Measurements from ENCODE around the gene RNF125. TPM values are rescaled to one million over a fixed set of nuclear protein-coding genes. Genes with fewer than 3 reads are reported as not detected.
"Not testable (repeated sequence)": the region's sequence is repeated elsewhere in the genome, so short reads cannot be mapped to it uniquely, and the experiment has no call there.

RNF125 gene
- polyA plus RNA-seq, 3 donors: 2.2 to 2.3 (median 2.2) TPM

DNA sequence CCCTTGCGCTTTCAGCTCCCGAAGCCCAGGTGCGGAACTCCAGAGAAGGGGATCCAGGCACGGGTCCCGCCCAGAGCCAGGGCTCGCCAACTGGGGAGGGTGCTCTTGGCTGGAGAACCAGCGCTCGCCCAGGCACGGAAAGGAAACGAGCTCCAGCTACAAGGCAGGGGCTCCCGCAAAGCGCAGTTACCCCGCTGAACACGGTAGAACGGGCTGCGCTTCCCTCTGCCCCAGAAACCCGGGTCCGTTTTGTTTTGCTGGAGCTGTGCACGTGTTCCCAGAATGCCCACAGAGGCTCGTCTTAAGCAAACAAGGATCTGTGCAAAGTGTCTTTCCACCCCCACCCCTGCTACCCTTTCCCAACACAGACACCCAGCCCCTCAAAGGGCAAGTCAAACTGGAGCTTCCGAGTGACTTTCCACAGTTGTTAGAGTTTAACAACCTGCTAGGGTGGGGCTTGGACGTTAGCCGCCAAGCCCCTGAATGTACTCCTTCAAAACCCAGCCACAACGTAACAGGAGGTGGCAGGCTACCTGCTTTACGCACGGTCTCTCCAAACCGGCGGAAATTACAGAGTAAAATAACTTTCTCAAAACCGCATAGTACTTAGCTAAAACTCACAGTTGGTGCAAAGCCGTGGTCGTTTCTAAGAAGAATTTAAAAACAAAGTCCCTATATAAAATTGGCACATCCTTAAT, 775 bp downstream of the RNF125 start:
- DNase-seq (ENCODE audit: extremely low read depth in 1 of 11, low read depth in 9 of 11, low spot score in 4 of 11): peak in 10 of 11 donors; percentile 5 to 28 (median 18)

DNA sequence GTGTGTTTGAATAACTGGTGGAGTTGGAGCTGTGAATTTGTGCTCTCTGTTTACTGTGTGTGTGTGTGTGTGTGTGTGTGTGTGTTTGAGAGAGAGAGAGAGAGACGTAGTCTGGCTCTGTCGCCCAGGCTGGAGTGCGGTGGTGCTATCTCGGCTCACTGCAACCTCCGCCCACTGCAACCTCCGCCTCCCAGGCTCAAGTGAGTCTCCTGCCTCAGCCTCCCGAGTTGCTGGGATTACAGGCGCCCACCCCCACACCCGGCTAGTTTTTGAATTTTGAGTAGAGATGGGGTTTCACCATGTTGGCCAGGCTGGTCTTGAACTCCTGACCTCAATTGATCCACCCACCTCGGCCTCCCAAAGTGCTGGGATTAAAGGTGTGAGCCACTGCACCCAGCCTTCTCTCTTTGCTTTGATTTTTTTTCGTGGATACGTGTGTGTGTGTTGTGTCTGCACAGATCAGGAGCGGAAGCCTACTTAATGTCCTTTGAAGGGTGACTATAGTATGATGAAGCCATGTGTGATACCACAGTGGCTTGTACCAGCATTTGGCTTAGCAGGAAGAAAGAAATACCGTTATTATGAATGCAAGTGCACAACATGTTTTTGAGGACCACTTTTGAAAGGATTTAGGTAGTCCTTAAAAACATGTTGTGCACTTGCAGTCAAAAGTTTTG, 1.5 kb downstream of the RNF125 start:
- not testable (repeated sequence) for DNase-seq (ENCODE audit: extremely low read depth in 1 of 11, low read depth in 9 of 11, low spot score in 4 of 11)

DNA sequence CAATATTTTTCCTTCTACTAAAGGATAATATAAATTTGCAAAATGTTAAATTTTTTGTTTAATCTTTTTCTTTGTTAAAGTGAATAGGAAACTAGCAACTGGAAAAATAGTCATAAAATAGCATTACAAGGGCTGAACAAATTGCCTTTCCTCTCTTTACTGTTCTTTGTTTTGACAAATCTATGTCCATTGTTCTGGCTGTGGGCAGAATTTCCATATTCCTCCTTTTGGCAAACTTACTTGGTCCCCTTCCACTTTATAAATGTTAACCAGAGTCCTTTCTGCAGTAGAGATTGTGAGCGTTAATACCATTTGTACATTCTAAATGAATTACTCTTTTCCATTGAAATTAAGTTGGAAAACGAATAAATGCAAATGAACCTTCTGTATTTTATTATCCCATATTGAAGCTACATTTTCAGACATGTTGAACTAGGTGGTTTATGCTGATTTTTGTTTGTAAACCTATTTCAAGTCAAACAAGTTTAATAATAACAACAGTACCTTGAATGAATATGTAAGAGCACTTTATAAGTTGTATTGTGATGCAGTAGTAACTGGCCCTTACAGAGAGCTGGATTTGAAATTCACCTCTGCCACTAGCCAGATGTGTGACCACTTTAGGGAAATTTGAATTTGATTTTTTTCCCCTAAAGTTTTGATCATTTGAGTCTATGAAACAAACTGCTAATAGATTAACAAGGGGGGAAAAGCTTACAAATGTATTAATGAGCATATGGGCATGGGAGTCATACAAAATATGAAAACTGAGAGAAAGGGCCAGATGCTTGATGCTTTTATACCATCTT, 3.3 kb downstream of the RNF125 start:
- no peak for DNase-seq (ENCODE audit: extremely low read depth in 1 of 11, low read depth in 9 of 11, low spot score in 4 of 11)

DNA sequence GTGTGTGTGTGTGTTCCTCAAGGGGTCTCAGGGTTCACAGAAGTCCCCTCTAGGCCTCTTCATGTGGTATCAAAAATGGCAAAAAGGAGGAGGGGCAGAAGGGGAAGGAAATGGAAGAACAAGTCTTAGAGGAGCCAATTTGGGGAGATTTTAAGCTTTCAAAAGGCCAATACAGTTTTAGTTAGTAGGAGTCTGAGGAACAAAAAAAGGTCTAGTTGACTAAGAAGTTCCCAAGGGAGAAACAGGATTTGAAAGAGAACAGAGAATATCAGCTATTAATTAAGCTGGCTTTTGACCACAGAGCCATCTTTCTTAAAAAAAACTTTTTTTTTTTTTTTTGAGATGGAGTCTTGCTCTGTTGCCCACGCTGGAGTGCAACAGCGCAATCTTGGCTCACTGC, 7.1 kb downstream of the RNF125 start:
- no peak for DNase-seq (ENCODE audit: extremely low read depth in 1 of 11, low read depth in 9 of 11, low spot score in 4 of 11)

DNA sequence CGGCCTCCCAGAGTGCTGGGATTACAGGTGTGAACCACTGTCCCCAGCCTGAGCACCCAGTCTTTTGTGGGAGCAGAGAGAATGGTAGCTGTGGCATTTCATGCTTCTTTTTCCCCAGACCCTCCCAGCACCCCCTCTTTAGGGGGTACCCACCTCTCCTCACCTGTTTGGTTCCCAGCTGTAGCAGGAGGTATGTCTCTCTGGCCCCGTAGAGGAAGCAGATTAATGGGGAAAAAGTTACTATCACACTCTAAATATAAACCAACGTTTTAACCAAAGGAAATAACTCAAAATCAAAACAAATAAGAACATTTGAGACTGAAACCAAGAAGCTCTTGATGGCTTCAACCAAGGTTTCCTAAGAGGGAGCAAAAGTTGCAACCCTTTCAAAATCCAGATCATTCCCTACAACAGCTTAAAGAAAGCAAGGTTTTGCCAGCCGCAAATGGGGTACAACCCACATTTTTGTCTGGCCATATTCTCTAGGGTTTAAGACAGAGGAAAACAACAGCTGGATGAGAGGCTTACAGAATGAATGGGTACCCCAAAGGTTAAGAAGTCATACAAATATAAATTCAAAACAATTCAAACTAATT, 8.0 kb downstream of the RNF125 start:
- no peak for DNase-seq (ENCODE audit: extremely low read depth in 1 of 11, low read depth in 9 of 11, low spot score in 4 of 11)

DNA sequence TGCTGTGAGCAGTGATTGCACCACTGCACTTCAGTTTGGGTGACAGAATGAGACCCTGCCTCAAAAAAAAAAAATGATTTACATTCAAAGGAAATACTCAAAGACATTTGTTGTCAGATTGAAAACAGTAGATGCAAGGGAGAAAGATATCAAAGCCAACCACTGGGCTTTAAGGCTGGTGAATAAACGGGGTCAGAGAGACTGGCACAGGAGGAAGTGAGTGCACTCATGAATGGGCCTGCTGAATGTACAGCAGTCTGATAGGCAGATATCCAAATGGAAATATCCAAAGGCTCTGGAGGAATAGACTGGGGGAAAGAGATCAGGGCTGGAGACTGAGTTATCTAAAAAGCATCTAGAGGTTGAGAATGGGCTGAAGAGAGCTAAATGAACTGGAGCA, 10.9 kb downstream of the RNF125 start:
- no peak for DNase-seq (ENCODE audit: extremely low read depth in 1 of 11, low read depth in 9 of 11, low spot score in 4 of 11)

DNA sequence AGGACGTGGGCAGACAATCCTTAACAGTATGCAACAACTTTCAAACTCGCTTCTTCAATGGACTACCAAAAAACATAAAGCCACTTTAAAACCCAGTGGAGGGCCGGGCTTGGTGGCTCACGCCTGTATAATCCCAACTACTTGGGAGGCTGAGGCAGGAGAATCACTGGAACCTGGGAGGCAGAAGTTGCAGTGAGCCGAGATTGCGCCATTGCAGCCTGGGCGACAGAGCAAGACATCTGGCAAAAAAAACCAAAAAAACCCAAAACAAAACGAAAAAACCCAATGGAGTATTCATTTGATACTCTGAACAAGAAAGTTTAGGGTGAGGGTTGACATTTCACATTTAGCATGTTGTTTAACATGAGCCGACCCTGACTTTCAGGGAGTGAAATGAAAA, 14.0 kb downstream of the RNF125 start:
- DNase-seq (ENCODE audit: extremely low read depth in 1 of 11, low read depth in 9 of 11, low spot score in 4 of 11): no peak

DNA sequence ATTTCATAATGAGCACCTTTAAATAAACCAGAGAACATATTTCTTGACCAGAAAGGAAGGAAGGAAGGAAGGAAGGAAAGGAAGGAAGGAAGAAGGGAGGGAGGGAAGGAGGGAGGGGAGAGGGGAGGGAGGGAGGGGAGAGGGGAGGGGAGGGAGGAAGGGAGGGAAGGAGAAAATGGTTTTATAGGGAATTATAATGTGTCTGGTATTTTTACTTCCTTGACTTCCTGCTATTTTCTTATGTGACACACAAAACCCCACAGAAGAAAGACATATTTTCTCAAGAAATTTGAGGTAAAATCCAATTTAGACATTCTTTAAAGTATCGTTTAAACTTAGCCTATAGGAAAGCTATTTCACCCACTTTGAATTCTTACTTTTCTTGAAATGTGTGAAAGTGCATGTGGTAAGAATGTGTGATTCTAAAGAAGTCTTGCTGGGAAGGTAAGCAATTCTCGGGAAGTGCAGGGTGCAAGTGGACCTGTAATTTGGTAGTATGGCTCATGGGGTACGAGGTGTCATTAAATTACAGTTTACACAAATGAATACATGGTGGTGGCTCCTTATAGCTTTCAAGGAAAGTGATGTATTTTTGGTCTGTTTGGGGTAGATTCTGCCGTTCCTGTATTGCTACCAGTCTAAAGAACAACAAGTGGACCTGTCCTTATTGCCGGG, 18.0 kb downstream of the RNF125 start:
- DNase-seq (ENCODE audit: extremely low read depth in 1 of 11, low read depth in 9 of 11, low spot score in 4 of 11): no peak

DNA sequence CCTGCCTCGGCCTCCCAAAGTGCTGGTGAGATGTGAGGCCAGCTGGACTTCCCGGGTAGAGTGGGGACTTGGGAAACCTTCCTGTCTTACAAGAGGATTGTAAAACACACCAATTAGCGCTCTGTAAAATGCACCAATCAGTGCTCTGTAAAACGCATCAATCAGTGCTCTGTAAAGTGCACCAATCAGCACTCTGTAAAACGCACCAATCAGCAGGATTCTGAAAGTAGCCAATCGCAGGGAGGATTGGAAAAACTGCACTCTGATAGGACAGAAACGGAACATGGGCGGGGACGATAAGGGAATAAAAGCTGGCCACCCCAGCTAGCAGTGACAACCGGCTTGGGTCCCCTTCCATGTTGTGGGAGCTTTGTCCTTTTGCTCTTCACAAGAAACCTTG, 19.0 kb downstream of the RNF125 start:
- DNase-seq (ENCODE audit: extremely low read depth in 1 of 11, low read depth in 9 of 11, low spot score in 4 of 11): no peak

DNA sequence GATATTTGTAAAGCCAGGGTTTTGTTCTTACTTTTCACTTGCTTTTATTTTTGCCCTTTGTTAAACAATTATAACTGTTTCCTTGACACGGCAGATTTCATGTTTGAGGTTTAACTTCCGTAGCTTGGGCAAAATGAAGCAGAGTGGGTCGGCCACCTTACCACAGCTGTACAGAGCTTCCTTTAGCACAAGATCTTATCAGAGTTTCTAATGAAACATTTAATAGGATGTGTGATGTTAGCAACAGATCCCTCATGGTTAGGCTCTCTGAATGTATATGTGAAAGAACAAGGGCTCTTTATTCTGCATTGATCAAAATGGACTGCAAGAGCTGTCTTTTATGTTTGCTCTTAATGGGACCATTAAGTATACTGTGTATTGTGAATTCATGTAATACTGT, 22.3 kb downstream of the RNF125 start:
- no peak for DNase-seq (ENCODE audit: extremely low read depth in 1 of 11, low read depth in 9 of 11, low spot score in 4 of 11)

DNA sequence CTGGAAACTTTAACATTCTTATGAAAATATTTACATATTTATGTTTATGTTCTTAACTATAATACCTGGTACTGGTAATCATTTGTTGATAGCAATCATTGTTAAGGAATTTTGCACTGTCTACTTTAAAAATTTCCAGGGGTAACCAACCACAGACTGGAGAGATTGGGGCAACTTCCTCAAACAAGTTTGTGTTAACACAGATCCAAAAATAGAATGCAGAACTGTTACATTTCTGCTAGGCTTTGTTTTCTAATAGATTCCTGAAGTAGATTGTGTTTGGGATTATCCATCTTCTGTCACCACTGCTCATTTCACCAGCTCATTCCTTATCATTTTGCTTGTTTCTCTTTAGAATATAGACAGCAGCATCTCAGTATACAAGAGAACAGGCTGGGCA, 23.7 kb downstream of the RNF125 start:
- DNase-seq (ENCODE audit: extremely low read depth in 1 of 11, low read depth in 9 of 11, low spot score in 4 of 11): no peak

DNA sequence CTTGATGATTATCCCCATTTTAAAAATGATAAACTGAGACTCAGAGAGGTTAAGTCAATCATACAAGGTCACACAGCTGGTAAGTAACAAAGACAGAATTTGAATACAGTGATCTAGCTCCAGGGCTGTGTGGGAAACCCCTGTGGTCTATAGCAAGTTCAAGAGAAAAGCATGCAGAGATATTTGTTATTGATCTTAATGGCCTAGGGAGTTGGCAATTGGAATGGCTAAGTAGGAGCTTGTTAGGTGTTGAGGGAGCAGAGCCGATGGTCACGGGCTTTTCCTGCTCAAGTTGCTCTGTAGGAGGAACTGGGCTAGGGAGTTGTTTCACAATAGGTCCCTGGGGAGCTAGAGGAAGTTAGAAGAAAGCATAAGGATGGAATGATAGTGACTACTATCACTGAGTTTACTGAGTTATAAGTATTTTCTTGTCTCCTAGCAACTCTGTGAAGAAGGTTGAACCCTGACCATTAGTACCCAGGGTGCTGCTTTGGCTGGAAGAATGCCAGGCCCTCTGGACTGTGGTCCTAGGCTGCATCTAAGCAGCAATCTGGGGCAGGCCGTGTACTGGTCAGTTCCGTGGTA, 30.0 kb downstream of the RNF125 start:
- peak in 3 of 11 donors; percentile 1 to 7 (median 5) for DNase-seq (ENCODE audit: extremely low read depth in 1 of 11, low read depth in 9 of 11, low spot score in 4 of 11)

DNA sequence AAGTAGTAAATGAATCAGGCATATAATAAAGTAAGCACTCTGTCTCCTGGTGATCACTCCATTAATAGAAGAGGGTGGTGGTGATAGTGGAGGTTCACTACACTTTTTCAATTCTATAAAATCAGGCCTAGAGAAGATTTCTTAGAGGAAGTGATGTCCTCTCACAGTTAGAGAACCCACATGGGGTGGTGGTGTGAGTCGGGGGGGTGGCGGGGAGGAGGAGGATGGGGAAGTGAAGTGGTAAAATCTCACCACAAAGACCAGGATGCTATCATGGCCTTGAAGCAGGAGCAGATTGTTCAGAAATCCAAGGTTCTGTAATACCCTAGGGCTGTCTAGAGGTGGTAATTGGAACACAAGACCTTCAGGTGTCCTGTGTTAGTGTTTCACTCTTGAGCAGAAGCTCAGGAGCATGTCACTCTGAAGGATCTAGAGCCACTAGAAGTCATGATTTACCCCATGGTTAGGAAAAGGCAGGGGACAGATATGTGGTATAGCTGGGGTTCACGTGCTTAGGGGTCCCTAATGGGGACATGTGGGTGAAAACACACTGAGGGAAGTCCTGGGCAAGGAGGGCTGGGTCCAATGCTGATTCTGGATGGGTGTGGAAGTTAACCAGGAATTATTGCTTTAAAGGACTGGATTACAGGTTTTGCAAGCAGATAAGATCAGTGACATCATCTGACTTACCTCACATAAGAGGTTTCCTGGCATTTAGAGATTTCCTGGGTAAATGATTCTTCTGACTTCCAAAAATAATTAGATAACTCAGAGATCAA, 31.0 kb downstream of the RNF125 start:
- DNase-seq (ENCODE audit: extremely low read depth in 1 of 11, low read depth in 9 of 11, low spot score in 4 of 11): no peak

DNA sequence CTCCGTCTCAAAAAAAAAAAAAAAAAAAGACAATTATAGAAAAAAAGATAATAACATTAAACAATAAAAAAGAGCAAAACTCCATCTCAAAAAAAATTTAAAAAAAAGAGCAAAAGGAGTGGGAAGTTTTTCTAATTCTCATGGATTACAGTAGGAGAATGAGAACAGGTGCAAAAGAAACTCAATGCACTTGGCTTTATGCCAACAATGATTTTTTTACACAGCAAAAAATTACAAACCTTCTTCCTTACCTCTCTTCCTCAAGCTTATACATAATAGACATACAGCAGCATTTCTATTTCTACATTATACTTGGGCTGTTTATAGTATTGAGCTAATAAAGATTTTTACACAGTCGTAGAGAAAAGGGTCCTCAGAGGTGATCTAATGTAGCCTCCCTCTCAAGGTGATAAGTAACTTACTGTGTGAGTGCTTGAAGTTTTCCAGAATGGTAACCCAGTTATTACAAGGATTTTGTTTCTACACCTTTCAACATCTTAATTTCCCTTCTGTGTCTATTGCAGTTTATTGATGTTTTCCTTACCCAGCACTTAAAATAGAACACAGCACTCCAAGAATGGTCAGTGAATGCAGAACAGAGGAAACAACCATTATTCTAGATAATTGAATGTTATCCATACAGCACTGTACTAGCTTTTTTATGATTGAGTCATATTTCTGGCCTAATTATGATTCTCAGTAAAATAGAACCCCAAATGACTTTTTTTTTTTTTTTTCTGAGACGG, 38.2 kb downstream of the RNF125 start:
- no peak for DNase-seq (ENCODE audit: extremely low read depth in 1 of 11, low read depth in 9 of 11, low spot score in 4 of 11)

DNA sequence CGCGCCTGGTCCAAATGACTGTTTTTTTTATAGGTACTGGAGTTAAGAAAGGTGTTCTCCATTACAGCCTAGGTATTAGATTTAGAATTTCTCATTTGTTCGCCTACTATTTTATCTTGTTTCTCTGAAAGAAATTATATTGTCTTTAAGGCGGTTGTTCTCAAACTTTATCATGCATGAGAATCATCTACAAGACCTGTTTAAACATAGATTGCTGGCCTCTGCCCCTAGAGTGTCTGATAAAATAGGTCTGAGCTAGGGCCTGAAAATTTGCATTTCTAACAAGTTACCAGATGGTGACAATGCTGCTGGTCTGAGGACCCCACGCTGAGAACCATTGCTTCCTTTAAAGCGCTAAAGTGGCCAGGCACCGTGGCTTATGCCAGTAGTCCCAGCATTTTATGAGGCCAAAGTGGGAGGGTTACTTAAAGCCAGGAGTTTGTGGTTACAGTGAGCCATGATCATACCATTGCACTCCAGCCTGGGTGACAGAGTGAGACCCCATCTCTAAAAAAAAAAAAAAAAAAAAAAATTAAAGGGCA, 39.1 kb downstream of the RNF125 start:
- no peak for DNase-seq (ENCODE audit: extremely low read depth in 1 of 11, low read depth in 9 of 11, low spot score in 4 of 11)

DNA sequence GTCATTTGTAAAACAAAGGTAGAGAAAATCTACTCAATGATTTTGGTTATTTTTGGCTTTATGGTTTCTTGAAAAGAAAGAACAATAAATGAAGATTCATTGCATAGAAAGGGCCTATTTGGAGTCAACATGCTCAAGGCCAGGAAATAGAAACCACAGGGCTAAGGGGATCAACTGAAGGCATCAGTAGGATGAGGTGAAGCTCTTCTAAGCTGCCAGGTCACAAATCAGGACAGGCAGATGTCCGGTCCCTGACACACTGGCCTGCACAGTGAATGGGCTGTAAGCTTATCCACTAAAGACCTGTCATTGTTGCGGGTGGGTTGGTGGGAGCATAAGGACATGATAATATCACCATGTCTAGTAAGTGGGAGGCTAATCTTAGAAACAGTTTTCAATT, 41.4 kb downstream of the RNF125 start:
- DNase-seq (ENCODE audit: extremely low read depth in 1 of 11, low read depth in 9 of 11, low spot score in 4 of 11): no peak

All from renal cortex interstitium (tissue), 11 donors.